IMR-90 (cell line): ENCODE measurements around the gene RFTN1. TPM values are rescaled to one million over a fixed set of nuclear protein-coding genes. Genes with fewer than 3 reads are reported as not detected.

Source experiments
- ATAC-seq: fragments of 200-7000 bp; cut with Tn5 transposase; 2 replicates; pipeline ENCODE4 v1.9.1; 2020; ENCODE audit warnings: low read depth, mild to moderate bottlenecking, moderate library complexity
- BruUV-seq: library from RNA; stranded (reverse); fragments of 400-500 nt; replicated peaks from 2 replicates; lab custom pipeline; 2021; lab: Mats Ljungman, UMichigan
- CTCF ChIA-PET: fragments of 300-600 bp; formaldehyde crosslinking; extraction: SDS; loops from one replicate; lab custom pipeline; 2021; ENCODE audit warnings: antibody characterized with exemption; lab: Yijun Ruan, JAX
- POLR2A ChIA-PET: fragments of 300-600 bp; sonication (Branson Sonifier 250); formaldehyde crosslinking; loops from one replicate; lab custom pipeline; 2022; ENCODE audit warnings: antibody characterized with exemption; ENCODE audit not compliant: unreplicated experiment; lab: Charles Lee
- DNase-seq: peaks from one replicate; pipeline ENCODE4 v3.0.0; 2013
- H2AFZ ChIP-seq: replicated peaks from 2 replicates; pipeline ENCODE3; 2013; ENCODE audit warnings: low read length, mild to moderate bottlenecking; ENCODE audit not compliant: poor library complexity
- H2AK5ac ChIP-seq: 2 replicates; pipeline ENCODE4 v1.6.1; 2013; ENCODE audit warnings: low read depth, low read length, inconsistent platforms
- H2AK9ac ChIP-seq: replicated peaks from 2 replicates; pipeline ENCODE3; 2013; ENCODE audit warnings: mild to moderate bottlenecking, low read depth, low read length, moderate library complexity; ENCODE audit not compliant: poor library complexity
- H2BK120ac ChIP-seq: 2 replicates; pipeline ENCODE4 v1.6.1; 2013; ENCODE audit warnings: low read depth, low read length, inconsistent platforms
- H2BK15ac ChIP-seq: 3 replicates; pipeline ENCODE4 v1.6.1; 2013; ENCODE audit warnings: low read depth, low read length, inconsistent platforms
- H2BK20ac ChIP-seq: 2 replicates; pipeline ENCODE4 v1.6.1; 2013; ENCODE audit warnings: low read depth, mild to moderate bottlenecking, inconsistent platforms, low read length, moderate library complexity
- H2BK5ac ChIP-seq: 2 replicates; pipeline ENCODE4 v1.6.1; 2013; ENCODE audit warnings: mild to moderate bottlenecking, low read depth, low read length, inconsistent platforms; ENCODE audit not compliant: poor library complexity, severe bottlenecking
- H3K14ac ChIP-seq: replicated peaks from 2 replicates; pipeline ENCODE4 v1.6.1; 2013; ENCODE audit warnings: low read depth, low read length, inconsistent platforms
- H3K18ac ChIP-seq: 2 replicates; pipeline ENCODE4 v1.6.1; 2013; ENCODE audit warnings: low read depth, low read length, control low read depth
- H3K23ac ChIP-seq: 2 replicates; pipeline ENCODE4 v1.6.1; 2013; ENCODE audit warnings: low read depth, low read length, inconsistent platforms
- H3K27ac ChIP-seq: 2 replicates; pipeline ENCODE4 v1.5.1; 2013; ENCODE audit warnings: mild to moderate bottlenecking, control low read depth, low read length; ENCODE audit not compliant: insufficient read depth
- H3K27me3 ChIP-seq: 2 replicates; pipeline ENCODE4 v1.6.1; 2013; ENCODE audit warnings: low read length; ENCODE audit not compliant: control insufficient read depth, insufficient read depth
- H3K36me3 ChIP-seq: 2 replicates; pipeline ENCODE4 v1.6.1; 2013; ENCODE audit warnings: low read length, mixed read lengths; ENCODE audit not compliant: control insufficient read depth, insufficient read depth
- H3K4ac ChIP-seq: 2 replicates; pipeline ENCODE4 v1.6.1; 2013; ENCODE audit warnings: low read depth, low read length, inconsistent platforms
- H3K4me1 ChIP-seq: 2 replicates; pipeline ENCODE4 v1.6.1; 2013; ENCODE audit warnings: low read length, mixed read lengths; ENCODE audit not compliant: control insufficient read depth, insufficient read depth
- H3K4me2 ChIP-seq: 2 replicates; pipeline ENCODE4 v1.6.1; 2013; ENCODE audit warnings: low read depth, mild to moderate bottlenecking, control low read depth, low read length, moderate library complexity
- H3K4me3 ChIP-seq: 2 replicates; pipeline ENCODE4 v1.5.1; 2013; ENCODE audit warnings: low read depth, mild to moderate bottlenecking, control low read depth, low read length, moderate library complexity; ENCODE audit not compliant: insufficient read depth
- H3K56ac ChIP-seq: 2 replicates; pipeline ENCODE4 v1.6.1; 2013; ENCODE audit warnings: low read length, inconsistent platforms; ENCODE audit not compliant: insufficient read depth; ENCODE audit errors: extremely low read depth
- H3K79me1 ChIP-seq, 2 experiments: 2 replicates each; pipeline ENCODE4 v1.6.1; 2013; ENCODE audit warnings: low read length in 2 of 2, inconsistent platforms in 1 of 2, low read depth in 1 of 2
- H3K9ac ChIP-seq: 2 replicates; pipeline ENCODE4 v1.6.1; 2013; ENCODE audit warnings: low read depth, low read length, control low read depth
- H3K9me1 ChIP-seq: 2 replicates; pipeline ENCODE4 v1.6.1; 2013; ENCODE audit warnings: low read length, inconsistent platforms; ENCODE audit not compliant: insufficient read depth
- H3K9me3 ChIP-seq: 2 replicates; pipeline ENCODE4 v1.6.1; 2013; ENCODE audit warnings: low read length; ENCODE audit not compliant: control insufficient read depth, insufficient read depth
- H4K20me1 ChIP-seq: 2 replicates; pipeline ENCODE4 v1.6.1; 2013; ENCODE audit warnings: low read length, inconsistent platforms; ENCODE audit not compliant: insufficient read depth
- H4K5ac ChIP-seq: 2 replicates; pipeline ENCODE4 v1.6.1; 2013; ENCODE audit warnings: mild to moderate bottlenecking, low read depth, low read length, control low read depth
- H4K8ac ChIP-seq, 2 experiments: 2 replicates each; pipeline ENCODE4 v1.6.1; 2013; ENCODE audit warnings: low read depth in 2 of 2, low read length in 2 of 2, control low read depth in 1 of 2, inconsistent platforms in 1 of 2
- H4K91ac ChIP-seq: 2 replicates; pipeline ENCODE4 v1.6.1; 2013; ENCODE audit warnings: low read depth, low read length, inconsistent platforms; ENCODE audit not compliant: insufficient read depth
- BHLHE40 ChIP-seq: fragments of 150-350 bp; IDR thresholded peaks from 2 replicates; pipeline ENCODE4 v1.6.1; 2016; ENCODE audit warnings: mild to moderate bottlenecking, low read depth, low read length
- CEBPB ChIP-seq: IDR thresholded peaks from 2 replicates; pipeline ENCODE4 v1.6.1; 2012; ENCODE audit warnings: low read depth, low read length, improper control_type of control experiment
- CHD1 ChIP-seq: IDR thresholded peaks from 2 replicates; pipeline ENCODE4 v1.6.1; 2012; ENCODE audit warnings: low read depth, low read length, improper control_type of control experiment
- CTCF ChIP-seq: conservative IDR thresholded peaks from 2 replicates; pipeline ENCODE4 v1.5.1; 2012; ENCODE audit warnings: mild to moderate bottlenecking, low read depth, low read length, improper control_type of control experiment
- MAFK ChIP-seq: IDR thresholded peaks from 2 replicates; pipeline ENCODE4 v1.6.1; 2012; ENCODE audit warnings: low read depth, low read length, improper control_type of control experiment
- MAZ ChIP-seq: IDR thresholded peaks from 2 replicates; pipeline ENCODE4 v1.6.1; 2012; ENCODE audit warnings: low read depth, mild to moderate bottlenecking, low read length, improper control_type of control experiment, moderate library complexity, borderline replicate concordance
- MXI1 ChIP-seq: IDR thresholded peaks from 2 replicates; pipeline ENCODE4 v1.6.1; 2012; ENCODE audit warnings: low read depth, mild to moderate bottlenecking, low read length, moderate library complexity, borderline replicate concordance
- NFE2L2 ChIP-seq: fragments of 150-350 bp; IDR thresholded peaks from 2 replicates; pipeline ENCODE4 v1.6.1; 2016; ENCODE audit warnings: low read depth, mild to moderate bottlenecking, low read length
- RAD21 ChIP-seq: IDR thresholded peaks from 2 replicates; pipeline ENCODE4 v1.6.1; 2012; ENCODE audit warnings: low read length, improper control_type of control experiment
- RCOR1 ChIP-seq: IDR thresholded peaks from 2 replicates; pipeline ENCODE4 v1.6.1; 2012; ENCODE audit warnings: mild to moderate bottlenecking, low read length, improper control_type of control experiment; ENCODE audit not compliant: insufficient replicate concordance
- RFX5 ChIP-seq: IDR thresholded peaks from 2 replicates; pipeline ENCODE4 v1.8.0; 2012; ENCODE audit warnings: low read depth, mild to moderate bottlenecking, low read length, moderate library complexity
- SMC3 ChIP-seq: fragments of 150-350 bp; IDR thresholded peaks from 2 replicates; pipeline ENCODE4 v1.6.1; 2016; ENCODE audit warnings: low read depth, mild to moderate bottlenecking, antibody characterized with exemption, low read length, moderate library complexity
- USF2 ChIP-seq: fragments of 150-350 bp; IDR thresholded peaks from 2 replicates; pipeline ENCODE4 v1.6.1; 2017; ENCODE audit warnings: mild to moderate bottlenecking, antibody characterized with exemption, low read length, low read depth
- WGBS, 2 experiments: methylation state at CpG; one replicate each; pipeline versions ENCODE4 v1.1.5 to v1.1.7; 2013; ENCODE audit warnings: missing lambda C conversion rate in 2 of 2; ENCODE audit not compliant: insufficient read length in 1 of 2; ENCODE audit errors: extremely low coverage in 2 of 2; 5-methylcytosine and 5-hydroxymethylcytosine counted together
- dilution Hi-C: fragments of 300-500 bp; cut with HindIII; formaldehyde crosslinking; loops from one replicate; pipeline ENCODE4 v1.14.3; 2018; ENCODE audit warnings: low sequenced_read_pairs; ENCODE audit not compliant: unreplicated experiment
- in situ Hi-C: fragments of 300-500 bp; cut with MboI; formaldehyde crosslinking; loops from 3 replicates; pipeline ENCODE4 v1.14.3; 2019; ENCODE audit warnings: low sequenced_read_pairs, inconsistent platforms, mixed read lengths
- intact Hi-C: fragments of 100-400 bp; cut with micrococcal nuclease; formaldehyde crosslinking; loops from 2 replicates; pipeline ENCODE4 v1.10.0; 2022
- polyA plus RNA-seq, 3 experiments: library from polyadenylated mRNA; depleted of rRNA; stranded (reverse); fragments of >200 nt; gene quantifications; 2 replicates each; pipeline ENCODE4 v1.2.3, GENCODE V29; 2012; ENCODE audit warnings: low replicate concordance in 1 of 3
- total RNA-seq: library from RNA; depleted of rRNA; stranded (reverse); fragments of >200 nt; gene quantifications from 2 replicates; pipeline ENCODE4 v1.2.3, GENCODE V29; 2012

RFTN1 gene
- total and polyA plus RNA-seq, 2 of the 4 experiments (the other 2 are of a cell fraction) = 45.0 to 52.0 TPM

GRCh38 chr3:16372362-16373292, 140.9 kb downstream of the RFTN1 start:
- no peak overlapping the region; the same call in 1 of the 2 replicates for H3K23ac ChIP-seq
- H3K4me1 ChIP-seq = peaks cover 20% of the 10 kb centered on the region
- ChIA-PET POLR2A (no interaction called here), CTCF (interaction anchor here (0.5 kb wide), 1 partner anchor 178 kb away, joined by 15 read pairs; no protein-coding TSS in a partner anchor)
- H3K79me1 ChIP-seq = peaks cover 22 to 57% of the 10 kb centered on the region in 2 experiments
- no peak overlapping the region for H4K91ac ChIP-seq
- DNase-seq (no peak), ATAC-seq (no peak)
- no peak overlapping the region for H3K27ac ChIP-seq
- H2BK5ac ChIP-seq = no peak overlapping the region
- H3K9me3 ChIP-seq = no peaks in the 10 kb centered on the region
- no peak overlapping the region for H3K9ac ChIP-seq
- intact Hi-C loops = no loop called here
- H2AK9ac ChIP-seq = peak overlapping the region; percentile 20
- no TSS peak for BruUV-seq
- H4K5ac ChIP-seq = no peak overlapping the region
- H3K4ac ChIP-seq = peak overlapping the region; percentile 73
- no peak overlapping the region for H2BK20ac ChIP-seq
- H3K9me1 ChIP-seq = peaks cover 29% of the 10 kb centered on the region
- H2BK120ac ChIP-seq = no peak overlapping the region
- H3K27me3 ChIP-seq = no peaks in the 10 kb centered on the region
- no peak overlapping the region for H3K18ac ChIP-seq
- no peak overlapping the region for H4K8ac ChIP-seq
- H3K4me2 ChIP-seq = no peak overlapping the region
- no peak overlapping the region for H2BK15ac ChIP-seq
- dilution Hi-C loops = no loop called here
- H4K20me1 ChIP-seq = peaks cover 4% of the 10 kb centered on the region; the same call in 1 of the 2 replicates
- 50% methylated on average over 3 of the region's 12 CpGs; no CpG with 5 or more reads in 1 of the 2 experiments for WGBS, 2 experiments
- H3K36me3 ChIP-seq = peaks cover 39% of the 10 kb centered on the region
- H3K4me3 ChIP-seq = no peak overlapping the region
- H3K56ac ChIP-seq = no peak overlapping the region
- peak overlapping the region; percentile 44; the same call in 1 of the 2 replicates for H2AK5ac ChIP-seq
- no peak overlapping the region for H2AFZ ChIP-seq
- in situ Hi-C loops = no loop called here
- H3K14ac ChIP-seq = peak overlapping the region; percentile 30; the same call in 1 of the 2 replicates
- TF ChIP-seq MAZ (no peak), CEBPB (no peak), MXI1 (no peak), CHD1 (no peak), MAFK (no peak), NFE2L2 (no peak), RAD21 (no peak), RCOR1 (no peak), CTCF (no peak), SMC3 (no peak), BHLHE40 (no peak), RFX5 (no peak), USF2 (no peak)
